NT2/D1 (cell line): ENCODE measurements around the gene KRT14.

Experiments
- DNase-seq: peaks from one replicate; pipeline ENCODE4 v3.0.0-alpha.2; 2011; ENCODE audit warnings: low read depth, low spot score
- H3K27me3 ChIP-seq: 2 replicates; pipeline ENCODE4 v1.6.0; 2011; ENCODE audit warnings: mild to moderate bottlenecking; ENCODE audit not compliant: insufficient read length, insufficient read depth
- H3K36me3 ChIP-seq: 2 replicates; pipeline ENCODE4 v1.6.1; 2011; ENCODE audit warnings: mild to moderate bottlenecking, low read length, mixed read lengths; ENCODE audit not compliant: insufficient read depth, insufficient read length
- H3K4me1 ChIP-seq: 2 replicates; pipeline ENCODE4 v1.5.1; 2011; ENCODE audit not compliant: insufficient read depth, insufficient read length
- H3K4me3 ChIP-seq: 2 replicates; pipeline ENCODE4 v1.5.1; 2011; ENCODE audit warnings: low read depth; ENCODE audit not compliant: insufficient read length
- H3K9ac ChIP-seq: 2 replicates; pipeline ENCODE4 v1.6.0; 2011; ENCODE audit warnings: low read depth; ENCODE audit not compliant: insufficient read length
- H3K9me3 ChIP-seq: 2 replicates; pipeline ENCODE4 v1.5.1; 2011; ENCODE audit warnings: mild to moderate bottlenecking, low read length; ENCODE audit not compliant: insufficient read depth
- SUZ12 ChIP-seq: IDR thresholded peaks from 2 replicates; pipeline ENCODE4 v1.6.1; 2011; ENCODE audit not compliant: insufficient read length, insufficient read depth; ENCODE audit errors: extremely low read depth
- YY1 ChIP-seq: IDR thresholded peaks from 2 replicates; pipeline ENCODE4 v1.6.1; 2011; ENCODE audit not compliant: insufficient read length, insufficient read depth
- ZNF274 ChIP-seq: IDR thresholded peaks from 2 replicates; pipeline ENCODE4 v1.6.1; 2011; ENCODE audit warnings: mild to moderate bottlenecking, low read depth, low read length

The KRT14 gene

GRCh38 chr17:41542357-41542756 is 44.3 kb downstream of the KRT14 start:
- H3K27me3 ChIP-seq = no peaks in the 10 kb centered on the region
- no peak overlapping the region for H3K9ac ChIP-seq
- peaks cover 28% of the 10 kb centered on the region for H3K4me1 ChIP-seq
- H3K9me3 ChIP-seq = no peaks in the 10 kb centered on the region
- no peak for DNase-seq
- no peaks in the 10 kb centered on the region for H3K36me3 ChIP-seq
- H3K4me3 ChIP-seq = no peak overlapping the region
- TF ChIP-seq SUZ12 (no peak), YY1 (no peak), ZNF274 (no peak)

- Histone ChIP-seq H3K4me3 (no peak overlapping the region), H3K4me1 (peaks cover 31% of the 10 kb centered on the region), H3K36me3 (no peaks in the 10 kb centered on the region), H3K27me3 (no peaks in the 10 kb centered on the region), H3K9me3 (no peaks in the 10 kb centered on the region), H3K9ac (no peak overlapping the region)
- DNase-seq = no peak
- TF ChIP-seq ZNF274 (no peak), YY1 (no peak), SUZ12 (no peak)
Measured at GRCh38 chr17:41540921-41541625, 45.6 kb downstream of the KRT14 start.

GRCh38 chr17:41539979-41540701 is 46.6 kb downstream of the KRT14 start:
- no peaks in the 10 kb centered on the region for H3K9me3 ChIP-seq
- no peaks in the 10 kb centered on the region for H3K36me3 ChIP-seq
- no peaks in the 10 kb centered on the region for H3K27me3 ChIP-seq
- H3K4me3 ChIP-seq = no peak overlapping the region
- no peak for DNase-seq
- H3K9ac ChIP-seq = no peak overlapping the region
- TF ChIP-seq SUZ12 (no peak), YY1 (no peak), ZNF274 (no peak)
- peaks cover 38% of the 10 kb centered on the region for H3K4me1 ChIP-seq

GRCh38 chr17:41539071-41539492 is 47.6 kb downstream of the KRT14 start:
- Histone ChIP-seq H3K4me1 (peaks cover 33% of the 10 kb centered on the region), H3K4me3 (no peak overlapping the region), H3K9ac (peak overlapping the region; percentile 34), H3K27me3 (no peaks in the 10 kb centered on the region), H3K9me3 (no peaks in the 10 kb centered on the region), H3K36me3 (no peaks in the 10 kb centered on the region)
- TF ChIP-seq YY1 = no peak
- no peak for TF ChIP-seq SUZ12
- TF ChIP-seq ZNF274 = no peak
- no peak for DNase-seq

- Histone ChIP-seq H3K4me1 (peaks cover 33% of the 10 kb centered on the region), H3K9me3 (no peaks in the 10 kb centered on the region), H3K36me3 (no peaks in the 10 kb centered on the region), H3K27me3 (no peaks in the 10 kb centered on the region), H3K9ac (peak overlapping the region; percentile 34), H3K4me3 (no peak overlapping the region)
- DNase-seq = no peak
- TF ChIP-seq SUZ12 (no peak), ZNF274 (no peak), YY1 (no peak)
Measured at GRCh38 chr17:41538565-41538991, 48.1 kb downstream of the KRT14 start.

- no peak for DNase-seq
- H3K4me3 ChIP-seq = no peak overlapping the region
- no peak for TF ChIP-seq ZNF274
- no peak for TF ChIP-seq SUZ12
- TF ChIP-seq YY1 = no peak
Measured at GRCh38 chr17:41537990-41538389, 48.7 kb downstream of the KRT14 start.

GRCh38 chr17:41537614-41537954 is 49.1 kb downstream of the KRT14 start:
- TF ChIP-seq SUZ12 (no peak), YY1 (no peak), ZNF274 (no peak)
- no peak overlapping the region for H3K4me3 ChIP-seq
- H3K36me3 ChIP-seq = no peaks in the 10 kb centered on the region
- no peaks in the 10 kb centered on the region for H3K27me3 ChIP-seq
- H3K4me1 ChIP-seq = peaks cover 33% of the 10 kb centered on the region
- H3K9ac ChIP-seq = no peak overlapping the region
- DNase-seq = no peak
- no peaks in the 10 kb centered on the region for H3K9me3 ChIP-seq

More at GRCh38 chr17:41537990-41538389, 48.7 kb downstream of the KRT14 start:
- Histone ChIP-seq H3K27me3 (no peaks in the 10 kb centered on the region), H3K36me3 (no peaks in the 10 kb centered on the region), H3K9me3 (no peaks in the 10 kb centered on the region), H3K9ac (no peak overlapping the region), H3K4me1 (peaks cover 33% of the 10 kb centered on the region)
